AG09319 (cell line): ENCODE measurements around the gene SCFD2.

Experiments
- DNase-seq: peaks from one replicate; pipeline ENCODE4 v3.0.0-alpha.2; 2010; ENCODE audit warnings: low read depth; ENCODE audit errors: extremely low read depth
- CTCF ChIP-seq: IDR thresholded peaks from 2 replicates; pipeline ENCODE4 v1.5.1; 2011; ENCODE audit warnings: low read depth, mild to moderate bottlenecking, inconsistent platforms, low read length, moderate library complexity

SCFD2 gene

GRCh38 chr4:53089936-53090729 lies 275.7 kb downstream of the SCFD2 start:
- no peak for TF ChIP-seq CTCF
- peak; percentile 8 for DNase-seq

GRCh38 chr4:53088152-53088551 lies 277.7 kb downstream of the SCFD2 start:
- no peak for TF ChIP-seq CTCF
- DNase-seq, result no peak

- no peak for DNase-seq
- no peak for TF ChIP-seq CTCF
Observed at GRCh38 chr4:53076374-53076958, 289.4 kb downstream of the SCFD2 start.

GRCh38 chr4:53075162-53075785 lies 290.6 kb downstream of the SCFD2 start:
- DNase-seq, result no peak
- no peak for TF ChIP-seq CTCF

GRCh38 chr4:53068755-53069330 lies 297.0 kb downstream of the SCFD2 start:
- no peak for TF ChIP-seq CTCF
- no peak for DNase-seq

GRCh38 chr4:53067125-53067802 lies 298.6 kb downstream of the SCFD2 start:
- no peak for TF ChIP-seq CTCF

More at GRCh38 chr4:53067125-53067802, 298.6 kb downstream of the SCFD2 start:
- DNase-seq, result no peak
